OCI-LY1 (cell line): Measurements from ENCODE around the gene ULK4.

Experiments used
- H2AFZ ChIP-seq: fragments of 200-600 bp; sonication (generic), shearing (Covaris generic); 2 replicates; pipeline ENCODE4 v1.6.0; 2014; ENCODE audit warnings: antibody characterized with exemption, mild to moderate bottlenecking, low read length
- H3F3A ChIP-seq: fragments of 200-600 bp; sonication (generic), shearing (Covaris generic); 2 replicates; pipeline ENCODE4 v1.6.0; 2014; ENCODE audit warnings: mild to moderate bottlenecking, antibody characterized with exemption, low read length, moderate library complexity; ENCODE audit not compliant: insufficient read depth
- H3K27ac ChIP-seq: fragments of 200-600 bp; sonication (generic); 2 replicates; pipeline ENCODE4 v1.5.1; 2014; ENCODE audit warnings: low read length, mixed run types, mild to moderate bottlenecking, low read depth; ENCODE audit not compliant: poor library complexity, severe bottlenecking
- H3K27me3 ChIP-seq: fragments of 200-600 bp; sonication (generic); 2 replicates; pipeline ENCODE4 v1.6.0; 2014; ENCODE audit warnings: antibody characterized with exemption, mild to moderate bottlenecking, low read length, moderate library complexity; ENCODE audit not compliant: insufficient read depth
- H3K36me3 ChIP-seq: fragments of 200-600 bp; sonication (generic); 2 replicates; pipeline ENCODE4 v1.6.1; 2014; ENCODE audit warnings: mild to moderate bottlenecking, antibody characterized with exemption, low read length, moderate library complexity, mixed read lengths; ENCODE audit not compliant: insufficient read depth
- H3K4me1 ChIP-seq: fragments of 200-600 bp; sonication (generic); 2 replicates; pipeline ENCODE4 v1.5.1; 2014; ENCODE audit warnings: mild to moderate bottlenecking, low read length, moderate library complexity; ENCODE audit not compliant: insufficient read depth, severe bottlenecking
- H3K4me2 ChIP-seq: fragments of 200-600 bp; sonication (generic), shearing (Covaris generic); 2 replicates; pipeline ENCODE4 v1.6.1; 2014; ENCODE audit warnings: low read length
- H3K4me3 ChIP-seq: fragments of 200-600 bp; sonication (generic); 2 replicates; pipeline ENCODE4 v1.5.1; 2014; ENCODE audit warnings: low read length, low read depth, mild to moderate bottlenecking, mixed read lengths; ENCODE audit not compliant: poor library complexity, severe bottlenecking
- H3K79me2 ChIP-seq: fragments of 200-600 bp; shearing (Covaris generic); 2 replicates; pipeline ENCODE4 v1.6.1; 2016; ENCODE audit warnings: mixed run types, low read length, mixed read lengths; ENCODE audit not compliant: insufficient read depth
- H3K9ac ChIP-seq: fragments of 200-600 bp; sonication (generic), shearing (Covaris generic); 2 replicates; pipeline ENCODE4 v1.6.1; 2014; ENCODE audit warnings: mild to moderate bottlenecking, low read length, mixed read lengths
- H3K9me2 ChIP-seq: fragments of 200-600 bp; sonication (generic), shearing (Covaris generic); 2 replicates; pipeline ENCODE4 v1.6.1; 2014; ENCODE audit warnings: low read depth, mild to moderate bottlenecking, low read length, mixed read lengths
- H3K9me3 ChIP-seq: fragments of 200-600 bp; shearing (Covaris generic); 2 replicates; pipeline ENCODE4 v1.6.1; 2014; ENCODE audit warnings: low read length, mixed read lengths
- H4K20me1 ChIP-seq: fragments of 200-600 bp; sonication (generic), shearing (Covaris generic); 2 replicates; pipeline ENCODE4 v1.6.0; 2016; ENCODE audit warnings: mild to moderate bottlenecking, low read length; ENCODE audit not compliant: insufficient read depth
- EZH2 ChIP-seq: fragments of 200-600 bp; sonication (generic), shearing (Covaris generic); IDR thresholded peaks from 2 replicates; pipeline ENCODE4 v1.8.0; 2017; ENCODE audit warnings: borderline replicate concordance, mixed run types, mild to moderate bottlenecking, antibody characterized with exemption, low read length, moderate library complexity, mixed read lengths
- TF ChIP-seq, protein P1 (sequence below): fragments of 200-600 bp; sonication (generic), shearing (Covaris generic); IDR thresholded peaks from 2 replicates; pipeline ENCODE4 v1.5.1; 2017; ENCODE audit warnings: mild to moderate bottlenecking, antibody characterized with exemption, low read length, moderate library complexity, mixed read lengths

Gene ULK4

DNA sequence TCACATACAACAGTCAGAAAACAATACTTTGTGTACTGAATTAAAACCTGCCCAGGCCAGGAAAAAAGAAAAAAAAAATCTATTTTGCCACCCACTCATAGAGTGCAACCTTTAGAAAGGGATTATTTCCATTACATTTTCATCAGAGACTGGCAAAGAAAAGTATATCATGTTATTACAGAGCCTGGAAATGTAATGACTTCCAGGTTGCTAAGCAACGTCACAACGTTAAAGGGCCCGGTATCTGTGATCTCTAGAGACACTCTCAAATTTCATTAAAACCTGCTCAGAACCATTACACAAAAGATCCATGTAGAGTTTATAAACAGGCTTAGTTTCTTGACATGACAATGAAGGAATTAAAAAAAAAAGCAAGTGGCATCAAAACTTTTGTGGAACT is 592.1 kb downstream of the ULK4 start:
- H3K9me3 ChIP-seq, result no peaks in the 10 kb centered on the region
- H3K36me3 ChIP-seq, result no peaks in the 10 kb centered on the region
- no peak overlapping the region for H3K27ac ChIP-seq
- H3F3A ChIP-seq, result no peaks in the 10 kb centered on the region
- H2AFZ ChIP-seq, result no peak overlapping the region
- no peaks in the 10 kb centered on the region for H3K9me2 ChIP-seq
- no peak overlapping the region for H3K4me2 ChIP-seq
- H3K4me1 ChIP-seq, result no peaks in the 10 kb centered on the region
- H3K4me3 ChIP-seq, result no peak overlapping the region
- no peaks in the 10 kb centered on the region for H4K20me1 ChIP-seq
- H3K27me3 ChIP-seq, result no peaks in the 10 kb centered on the region
- no peak overlapping the region for H3K9ac ChIP-seq
- TF ChIP-seq, protein P1, sequence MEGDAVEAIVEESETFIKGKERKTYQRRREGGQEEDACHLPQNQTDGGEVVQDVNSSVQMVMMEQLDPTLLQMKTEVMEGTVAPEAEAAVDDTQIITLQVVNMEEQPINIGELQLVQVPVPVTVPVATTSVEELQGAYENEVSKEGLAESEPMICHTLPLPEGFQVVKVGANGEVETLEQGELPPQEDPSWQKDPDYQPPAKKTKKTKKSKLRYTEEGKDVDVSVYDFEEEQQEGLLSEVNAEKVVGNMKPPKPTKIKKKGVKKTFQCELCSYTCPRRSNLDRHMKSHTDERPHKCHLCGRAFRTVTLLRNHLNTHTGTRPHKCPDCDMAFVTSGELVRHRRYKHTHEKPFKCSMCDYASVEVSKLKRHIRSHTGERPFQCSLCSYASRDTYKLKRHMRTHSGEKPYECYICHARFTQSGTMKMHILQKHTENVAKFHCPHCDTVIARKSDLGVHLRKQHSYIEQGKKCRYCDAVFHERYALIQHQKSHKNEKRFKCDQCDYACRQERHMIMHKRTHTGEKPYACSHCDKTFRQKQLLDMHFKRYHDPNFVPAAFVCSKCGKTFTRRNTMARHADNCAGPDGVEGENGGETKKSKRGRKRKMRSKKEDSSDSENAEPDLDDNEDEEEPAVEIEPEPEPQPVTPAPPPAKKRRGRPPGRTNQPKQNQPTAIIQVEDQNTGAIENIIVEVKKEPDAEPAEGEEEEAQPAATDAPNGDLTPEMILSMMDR, result no peak
- TF ChIP-seq EZH2, result no peak
- H3K79me2 ChIP-seq, result no peaks in the 10 kb centered on the region

DNA sequence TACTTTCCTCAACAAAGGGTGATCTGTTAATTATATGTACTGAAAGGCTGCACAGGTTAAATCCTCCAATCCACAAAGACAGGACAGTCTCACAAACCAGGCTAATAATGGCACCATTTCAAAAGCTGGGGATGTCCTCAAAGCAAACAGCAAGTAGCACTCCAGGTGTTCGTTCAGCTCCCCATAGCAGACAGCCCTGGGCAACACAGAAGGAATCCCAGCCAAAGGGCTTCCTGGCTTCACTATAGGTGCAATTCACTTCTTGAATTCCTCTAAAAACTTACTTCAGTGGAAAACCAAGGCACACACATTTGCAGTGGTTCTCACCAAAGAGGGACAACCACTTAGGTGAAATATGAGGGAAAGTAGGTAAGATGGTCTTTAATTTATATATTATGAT is 595.9 kb downstream of the ULK4 start:
- no peak overlapping the region for H3K27ac ChIP-seq

DNA sequence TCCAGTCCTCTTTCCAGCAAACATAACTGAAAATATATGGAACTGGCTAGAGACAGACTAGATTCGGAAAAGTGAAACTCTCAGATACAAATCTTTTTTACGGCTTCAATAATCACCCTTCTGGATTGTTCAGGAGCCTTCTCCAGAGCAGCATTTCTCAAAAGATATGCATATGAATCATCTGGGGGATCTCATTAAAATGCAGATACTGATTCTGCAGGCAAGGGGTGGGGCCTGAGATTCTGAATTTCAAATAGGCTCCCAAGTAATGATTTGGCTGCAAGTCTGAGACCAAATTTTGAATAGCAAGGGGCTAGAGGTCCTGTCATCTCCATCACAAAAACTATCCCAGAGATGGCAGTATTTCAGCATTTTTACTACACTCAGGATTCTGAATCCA is 597.2 kb downstream of the ULK4 start:
- H3K9ac ChIP-seq, result no peak overlapping the region
- H3K27me3 ChIP-seq, result no peaks in the 10 kb centered on the region
- TF ChIP-seq, protein P1, result no peak
- no peak for TF ChIP-seq EZH2
- no peaks in the 10 kb centered on the region for H3K36me3 ChIP-seq
- no peaks in the 10 kb centered on the region for H3K9me2 ChIP-seq
- H3F3A ChIP-seq, result no peaks in the 10 kb centered on the region
- H3K27ac ChIP-seq, result no peak overlapping the region
- no peaks in the 10 kb centered on the region for H4K20me1 ChIP-seq
- no peak overlapping the region for H3K4me2 ChIP-seq
- no peaks in the 10 kb centered on the region for H3K79me2 ChIP-seq
- no peaks in the 10 kb centered on the region for H3K4me1 ChIP-seq
- no peak overlapping the region for H2AFZ ChIP-seq
- H3K4me3 ChIP-seq, result no peak overlapping the region
- no peaks in the 10 kb centered on the region for H3K9me3 ChIP-seq

More for the DNA sequence above, 595.9 kb downstream of the ULK4 start:
- Histone ChIP-seq H3K4me1 (no peaks in the 10 kb centered on the region), H3K27me3 (no peaks in the 10 kb centered on the region), H3K9me2 (no peaks in the 10 kb centered on the region), H2AFZ (no peak overlapping the region), H3K4me3 (no peak overlapping the region), H3K79me2 (no peaks in the 10 kb centered on the region), H3K4me2 (no peak overlapping the region), H3K36me3 (no peaks in the 10 kb centered on the region), H4K20me1 (no peaks in the 10 kb centered on the region), H3F3A (no peaks in the 10 kb centered on the region), H3K9me3 (no peaks in the 10 kb centered on the region), H3K9ac (no peak overlapping the region)
- TF ChIP-seq, protein P1, result no peak
- TF ChIP-seq EZH2, result no peak
